Fibroblast of peridontal ligament (primary cell): ENCODE results near the gene ACBD6.
A peak's percentile ranks its signal among the peaks of the same experiment; 100 is the strongest.
"Not testable (repeated sequence)": the region's sequence is repeated elsewhere in the genome, so short reads cannot be mapped to it uniquely, and the experiment has no call there.

Experiments used
- DNase-seq: peaks from one replicate; pipeline ENCODE4 v3.0.0-alpha.2; 2010; ENCODE audit errors: extremely low read depth

ACBD6 gene

DNA sequence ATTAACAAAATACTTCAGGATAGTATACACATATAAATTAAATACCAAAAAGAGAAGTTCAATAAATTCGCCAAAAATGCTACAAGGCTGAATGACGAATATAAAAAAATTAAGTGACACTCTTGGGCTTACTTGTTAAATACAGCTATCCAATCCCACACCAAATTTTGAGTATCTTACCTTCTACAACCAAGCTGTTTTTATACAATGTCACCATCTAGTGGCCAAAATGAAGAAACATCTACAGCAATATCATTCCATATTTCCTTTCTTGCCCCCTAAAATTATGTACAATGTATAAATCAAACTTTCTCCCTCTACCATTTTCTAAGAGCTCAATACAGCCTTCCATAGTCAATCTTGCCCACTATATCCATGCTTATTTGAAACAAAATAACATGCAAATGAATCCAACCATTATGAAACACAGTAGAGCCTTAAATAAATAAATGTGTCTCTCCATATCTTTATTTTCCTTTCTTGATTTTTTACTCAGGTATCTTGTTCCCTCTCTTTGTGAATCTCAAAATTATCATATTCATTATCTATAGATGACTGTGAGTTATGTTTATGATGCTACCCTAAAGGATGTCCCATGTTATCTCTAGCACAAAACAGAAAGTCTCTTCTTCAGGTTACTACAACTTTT, 86.3 kb downstream of the ACBD6 start:
- DNase-seq: peak; percentile 60

DNA sequence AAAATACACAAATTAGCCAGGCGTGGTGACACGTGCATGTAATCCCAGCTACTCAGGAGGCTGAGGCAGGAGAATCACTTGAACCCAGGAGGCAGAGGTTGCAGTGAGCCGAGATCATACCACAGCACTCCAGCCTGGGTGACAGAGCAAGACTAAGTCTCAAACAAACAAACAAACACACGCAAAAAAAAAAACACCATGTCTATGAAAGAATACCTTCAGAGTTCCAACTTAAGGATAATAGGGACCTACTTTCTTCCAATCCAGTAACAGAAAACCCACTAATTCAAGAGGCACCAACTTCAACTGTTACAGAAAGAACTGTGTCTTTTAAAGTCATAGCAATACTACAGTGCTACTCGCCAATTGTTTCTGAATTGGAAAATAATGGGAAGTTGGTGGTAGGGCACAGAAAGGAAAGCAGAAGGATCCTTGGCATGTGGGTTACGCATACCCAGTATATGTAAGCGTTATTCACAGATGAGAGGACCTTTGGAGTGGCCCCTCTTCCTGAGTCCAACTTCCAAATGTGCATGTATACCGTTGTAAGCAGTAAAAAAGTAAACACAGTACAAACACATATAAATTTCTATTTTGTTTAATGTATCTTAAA, 87.0 kb downstream of the ACBD6 start:
- no peak for DNase-seq

- DNase-seq: no peak
Measured at GRCh38 chr1:180412583-180412982, 89.8 kb downstream of the ACBD6 start.

- DNase-seq: not testable (repeated sequence)
Measured at GRCh38 chr1:180408128-180408527, 94.2 kb downstream of the ACBD6 start.

- DNase-seq: no peak
Measured at GRCh38 chr1:180407051-180407450, 95.3 kb downstream of the ACBD6 start.

DNA sequence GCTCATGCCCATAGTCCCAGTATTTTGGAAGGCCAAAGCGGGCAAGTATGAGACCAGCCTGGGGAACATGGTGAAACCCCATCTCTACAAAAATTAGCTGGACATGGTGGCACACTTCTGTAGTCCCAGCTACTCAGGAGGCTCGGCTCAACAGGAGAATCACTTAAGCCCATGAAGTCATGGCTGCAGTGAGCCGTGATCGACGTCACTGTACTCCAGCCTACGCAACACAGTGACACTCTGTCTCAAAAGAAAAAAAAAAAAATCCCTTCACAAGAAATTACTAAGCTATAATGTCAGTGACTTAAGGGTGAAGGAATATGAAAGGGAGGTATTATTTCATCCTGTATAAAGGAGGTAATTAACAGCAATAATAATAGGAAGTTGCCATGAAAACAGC, 99.8 kb downstream of the ACBD6 start:
- no peak for DNase-seq

- DNase-seq: no peak
Measured at GRCh38 chr1:180402001-180402400, 100.4 kb downstream of the ACBD6 start.

GRCh38 chr1:180397175-180397574, 105.2 kb downstream of the ACBD6 start:
- no peak for DNase-seq

- DNase-seq: no peak
Measured at GRCh38 chr1:180392427-180393145, 109.8 kb downstream of the ACBD6 start.

DNA sequence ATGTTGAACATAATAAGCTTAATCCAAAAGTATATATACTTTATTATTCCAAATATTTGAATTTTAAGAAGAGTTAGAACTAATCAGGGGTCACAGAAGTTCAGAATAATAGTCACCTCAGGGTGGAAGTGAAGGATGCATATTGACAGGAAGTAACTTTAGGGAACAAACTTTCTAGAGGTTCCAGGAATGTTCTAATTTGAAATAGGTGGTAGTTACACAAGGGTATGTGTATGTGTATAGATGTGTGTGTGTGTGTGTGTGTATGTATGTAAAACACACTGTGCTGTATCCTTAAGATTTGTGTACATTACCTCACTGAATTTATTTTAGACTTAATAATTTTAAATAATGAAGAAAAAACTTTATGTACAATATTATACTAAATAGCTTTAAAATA, 110.4 kb downstream of the ACBD6 start:
- DNase-seq: no peak

- DNase-seq: no peak
Measured at GRCh38 chr1:180387413-180387812, 115.0 kb downstream of the ACBD6 start.

DNA sequence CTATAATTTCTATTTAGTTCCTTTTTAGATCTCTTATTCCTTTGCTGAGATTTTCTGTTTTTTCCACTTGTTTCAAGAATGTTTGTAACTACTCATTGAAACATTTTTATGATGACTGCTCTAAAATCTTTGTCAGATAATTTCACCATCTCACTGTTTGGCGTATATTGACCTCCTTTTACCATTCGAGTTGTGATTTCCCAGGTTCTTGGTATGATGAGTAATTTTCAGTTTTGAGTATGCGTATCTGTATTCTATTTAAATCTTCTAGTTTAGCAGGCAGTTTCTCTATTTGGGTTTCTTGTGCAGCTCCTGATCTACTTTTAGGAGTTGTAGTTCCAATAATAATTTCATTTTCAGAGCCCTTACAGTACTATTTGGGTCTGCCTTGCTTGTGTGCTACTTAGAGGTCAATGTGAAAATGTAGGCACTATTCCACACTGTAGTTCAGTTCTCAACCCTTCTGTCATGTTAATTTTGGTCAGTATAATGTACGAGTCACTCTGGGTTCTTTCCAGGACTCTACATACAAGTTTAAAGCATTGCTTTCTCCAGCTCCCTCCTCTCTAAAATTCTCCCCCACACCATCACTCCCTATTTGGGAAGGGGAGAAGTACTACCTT, 115.5 kb downstream of the ACBD6 start:
- DNase-seq: peak; percentile 12

GRCh38 chr1:180385144-180385543, 117.2 kb downstream of the ACBD6 start:
- DNase-seq: no peak

GRCh38 chr1:180384286-180385005, 117.9 kb downstream of the ACBD6 start:
- DNase-seq: no peak

GRCh38 chr1:180382326-180383115, 119.9 kb downstream of the ACBD6 start:
- DNase-seq: peak; percentile 2

DNA sequence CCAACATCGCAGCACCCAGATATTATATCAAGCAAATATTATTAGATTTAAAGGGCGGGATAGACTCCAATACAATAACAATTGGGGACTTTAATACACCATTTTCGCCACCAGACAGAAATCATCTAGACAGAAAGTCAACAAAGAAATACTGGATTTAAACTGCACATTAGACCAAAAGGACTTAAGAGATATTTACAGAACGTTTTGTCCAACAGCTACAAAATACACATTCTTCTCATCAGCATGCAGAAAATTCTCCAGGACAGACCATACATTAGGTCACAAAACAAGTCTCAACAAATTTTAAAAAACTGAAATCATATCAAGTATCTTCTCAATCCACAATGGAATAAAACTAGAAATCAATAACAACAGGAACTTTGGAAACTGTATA, 121.2 kb downstream of the ACBD6 start:
- no peak for DNase-seq

- no peak for DNase-seq
Measured at GRCh38 chr1:180380259-180381183, 121.9 kb downstream of the ACBD6 start.

DNA sequence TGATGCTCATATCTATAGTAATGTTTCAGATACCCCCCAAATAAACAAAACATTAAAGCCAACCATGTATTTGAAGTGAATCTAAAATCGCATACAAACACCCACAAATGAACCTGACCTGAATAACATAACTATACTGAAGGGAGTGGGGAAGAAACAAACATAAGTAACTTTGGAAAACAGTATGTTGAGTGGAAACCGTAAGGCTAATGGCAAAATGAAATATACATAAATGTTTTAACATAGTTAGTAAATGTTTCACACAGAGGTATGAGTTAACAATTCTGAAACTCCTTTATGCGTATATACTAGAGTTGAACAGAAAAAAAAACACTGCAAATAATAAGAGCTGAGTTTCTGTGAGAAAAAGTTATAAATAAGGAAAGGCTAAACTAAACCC, 125.6 kb downstream of the ACBD6 start:
- DNase-seq: no peak

GRCh38 chr1:180376253-180376652, 126.1 kb downstream of the ACBD6 start:
- DNase-seq: no peak

- DNase-seq: no peak
Measured at GRCh38 chr1:180372728-180373127, 129.6 kb downstream of the ACBD6 start.
